Breast epithelium (tissue), 3 donors: ENCODE results near the gene VPS35L.

Source experiments
- CTCF ChIP-seq, 3 donors: fragments of 450-650 bp; IDR thresholded peaks; one replicate each; pipeline ENCODE4 v1.5.1; 2016 to 2017; ENCODE audit warnings: antibody characterized with exemption in 3 of 3, mild to moderate bottlenecking in 3 of 3, moderate library complexity in 3 of 3
- POLR2A ChIP-seq: fragments of 450-650 bp; IDR thresholded peaks from one replicate; pipeline ENCODE4 v1.6.1; 2016; ENCODE audit warnings: antibody characterized with exemption, mild to moderate bottlenecking, moderate library complexity
- POLR2AphosphoS5 ChIP-seq, 3 donors: sonication (generic); formaldehyde crosslinking; IDR thresholded peaks; one replicate each; pipeline ENCODE4 v1.6.1; 2017; ENCODE audit warnings: antibody characterized with exemption in 3 of 3

DNA sequence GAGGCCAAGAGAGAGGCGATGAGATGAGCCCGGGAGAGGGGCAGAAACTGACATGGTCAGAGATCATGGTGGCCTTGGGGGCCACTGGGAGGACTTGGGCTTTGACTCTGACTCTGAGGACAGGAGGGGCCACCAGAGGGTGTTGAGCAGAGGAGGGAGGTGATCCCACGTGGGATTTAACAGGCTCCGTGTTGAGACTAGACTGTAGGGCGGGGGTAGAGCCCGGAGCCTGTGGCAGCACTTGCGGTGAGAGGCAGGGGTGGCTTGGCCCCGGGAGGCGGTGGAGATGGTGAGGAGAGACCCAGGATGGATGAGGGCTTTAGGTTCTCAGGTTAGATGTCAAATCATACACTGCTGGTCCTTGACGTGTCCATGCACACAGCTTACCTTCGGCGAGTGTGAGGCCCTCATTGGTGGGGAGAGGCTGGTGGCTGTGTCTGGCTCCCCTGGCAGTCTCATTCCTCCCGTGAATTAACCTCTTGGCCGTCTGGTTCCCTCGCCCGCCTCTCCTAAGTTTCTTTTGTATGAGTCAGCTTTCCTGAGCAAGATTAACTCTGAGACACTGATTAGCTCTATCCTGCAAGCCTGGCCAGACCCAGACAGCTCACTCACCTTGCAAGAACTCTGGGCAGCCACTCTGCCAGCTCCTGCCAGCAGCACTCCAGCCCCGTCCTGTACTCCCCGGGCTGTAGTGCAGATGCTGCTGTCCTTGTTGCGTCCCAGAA, 39.7 kb downstream of the VPS35L start:
- TF ChIP-seq CTCF (IDR thresholded peaks at IDR 0.05) (no peak), POLR2A (no peak), POLR2AphosphoS5 (IDR thresholded peaks at IDR 0.05) (no peak)
